ENCODE data around the gene CBX6.

CBX6 gene

GRCh38 chr22:38873469-38874411, 1.7 kb upstream of the CBX6 start:
- in situ Hi-C loops (cut with HindIII; ENCODE audit: low sequenced_read_pairs): no loop called here

- in situ Hi-C loops (cut with HindIII; ENCODE audit: low sequenced_read_pairs): no loop called here
These were observed 824 bp upstream of the CBX6 start for GRCh38 chr22:38872831-38873248.

- in situ Hi-C loops (cut with HindIII; ENCODE audit: low sequenced_read_pairs): no loop called here
These were observed 450 bp downstream of the CBX6 start for GRCh38 chr22:38871360-38872171.

GRCh38 chr22:38870791-38871359, 1.1 kb downstream of the CBX6 start:
- in situ Hi-C loops (cut with HindIII; ENCODE audit: low sequenced_read_pairs): no loop called here

- in situ Hi-C loops (cut with HindIII; ENCODE audit: low sequenced_read_pairs): no loop called here
These were observed 1.7 kb downstream of the CBX6 start for GRCh38 chr22:38870312-38870741.

- in situ Hi-C loops (cut with HindIII; ENCODE audit: low sequenced_read_pairs): no loop called here
These were observed 2.4 kb downstream of the CBX6 start for GRCh38 chr22:38869663-38870062.

GRCh38 chr22:38868886-38869381, 3.1 kb downstream of the CBX6 start:
- in situ Hi-C loops (cut with HindIII; ENCODE audit: low sequenced_read_pairs): no loop called here

GRCh38 chr22:38868286-38868721, 3.7 kb downstream of the CBX6 start:
- in situ Hi-C loops (cut with HindIII; ENCODE audit: low sequenced_read_pairs): no loop called here

GRCh38 chr22:38867471-38868285, 4.3 kb downstream of the CBX6 start:
- in situ Hi-C loops (cut with HindIII; ENCODE audit: low sequenced_read_pairs): no loop called here

GRCh38 chr22:38867124-38867455, 4.9 kb downstream of the CBX6 start:
- in situ Hi-C loops (cut with HindIII; ENCODE audit: low sequenced_read_pairs): no loop called here

GRCh38 chr22:38866399-38867123, 5.5 kb downstream of the CBX6 start:
- in situ Hi-C loops (cut with HindIII; ENCODE audit: low sequenced_read_pairs): no loop called here

- in situ Hi-C loops (cut with HindIII; ENCODE audit: low sequenced_read_pairs): no loop called here
These were observed 6.0 kb downstream of the CBX6 start for GRCh38 chr22:38866024-38866398.

GRCh38 chr22:38865201-38866023, 6.6 kb downstream of the CBX6 start:
- in situ Hi-C loops (cut with HindIII; ENCODE audit: low sequenced_read_pairs): no loop called here

GRCh38 chr22:38864361-38865191, 7.4 kb downstream of the CBX6 start:
- in situ Hi-C loops (cut with HindIII; ENCODE audit: low sequenced_read_pairs): no loop called here

GRCh38 chr22:38863531-38864131, 8.4 kb downstream of the CBX6 start:
- in situ Hi-C loops (cut with HindIII; ENCODE audit: low sequenced_read_pairs): no loop called here

GRCh38 chr22:38862375-38863329, 9.4 kb downstream of the CBX6 start:
- in situ Hi-C loops (cut with HindIII; ENCODE audit: low sequenced_read_pairs): no loop called here

- in situ Hi-C loops (cut with HindIII; ENCODE audit: low sequenced_read_pairs): no loop called here
These were observed 10.1 kb downstream of the CBX6 start for GRCh38 chr22:38861927-38862326.
